ENCODE measurements around the gene PLCB4. TPM values are rescaled to one million over a fixed set of nuclear protein-coding genes. Genes with fewer than 3 reads are reported as not detected.

PLCB4 gene
- total RNA-seq, 1 donor from 2014 or later, result 38.0 TPM

DNA sequence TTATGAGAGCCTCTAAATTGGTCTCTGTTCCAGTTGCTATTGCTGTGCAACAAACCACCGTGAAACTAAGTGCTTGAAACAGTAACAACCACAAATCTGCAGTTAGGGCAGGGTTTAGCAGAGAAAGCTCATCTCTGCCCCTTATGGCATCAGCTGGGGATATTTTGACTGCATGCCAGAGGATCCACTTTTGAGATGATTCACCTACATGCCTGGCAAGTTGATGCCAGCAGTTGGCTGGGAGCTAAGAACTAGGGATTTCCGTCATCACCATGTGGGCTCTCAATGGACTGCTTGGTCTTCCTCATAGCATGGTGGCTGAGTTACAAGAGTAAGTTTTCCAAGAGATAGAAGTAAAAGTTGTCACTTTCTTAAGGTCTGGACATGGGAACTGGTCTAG is 35.1 kb downstream of the PLCB4 start:
- no peak for DNase-seq (ENCODE audit: low spot score in 2 of 2)
- H3K9me3 ChIP-seq, result no peaks in the 10 kb centered on the region
- intact Hi-C loops (cut with DNase I), result no loop called here
- H3K27ac ChIP-seq, result no peak overlapping the region
- no peak overlapping the region for H3K4me3 ChIP-seq
- no peaks in the 10 kb centered on the region for H3K4me1 ChIP-seq
- H3K36me3 ChIP-seq, result no peaks in the 10 kb centered on the region
- TF ChIP-seq, protein P1, sequence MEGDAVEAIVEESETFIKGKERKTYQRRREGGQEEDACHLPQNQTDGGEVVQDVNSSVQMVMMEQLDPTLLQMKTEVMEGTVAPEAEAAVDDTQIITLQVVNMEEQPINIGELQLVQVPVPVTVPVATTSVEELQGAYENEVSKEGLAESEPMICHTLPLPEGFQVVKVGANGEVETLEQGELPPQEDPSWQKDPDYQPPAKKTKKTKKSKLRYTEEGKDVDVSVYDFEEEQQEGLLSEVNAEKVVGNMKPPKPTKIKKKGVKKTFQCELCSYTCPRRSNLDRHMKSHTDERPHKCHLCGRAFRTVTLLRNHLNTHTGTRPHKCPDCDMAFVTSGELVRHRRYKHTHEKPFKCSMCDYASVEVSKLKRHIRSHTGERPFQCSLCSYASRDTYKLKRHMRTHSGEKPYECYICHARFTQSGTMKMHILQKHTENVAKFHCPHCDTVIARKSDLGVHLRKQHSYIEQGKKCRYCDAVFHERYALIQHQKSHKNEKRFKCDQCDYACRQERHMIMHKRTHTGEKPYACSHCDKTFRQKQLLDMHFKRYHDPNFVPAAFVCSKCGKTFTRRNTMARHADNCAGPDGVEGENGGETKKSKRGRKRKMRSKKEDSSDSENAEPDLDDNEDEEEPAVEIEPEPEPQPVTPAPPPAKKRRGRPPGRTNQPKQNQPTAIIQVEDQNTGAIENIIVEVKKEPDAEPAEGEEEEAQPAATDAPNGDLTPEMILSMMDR (IDR thresholded peaks at IDR 0.05), result no peak
- no peaks in the 10 kb centered on the region for H3K27me3 ChIP-seq

DNA sequence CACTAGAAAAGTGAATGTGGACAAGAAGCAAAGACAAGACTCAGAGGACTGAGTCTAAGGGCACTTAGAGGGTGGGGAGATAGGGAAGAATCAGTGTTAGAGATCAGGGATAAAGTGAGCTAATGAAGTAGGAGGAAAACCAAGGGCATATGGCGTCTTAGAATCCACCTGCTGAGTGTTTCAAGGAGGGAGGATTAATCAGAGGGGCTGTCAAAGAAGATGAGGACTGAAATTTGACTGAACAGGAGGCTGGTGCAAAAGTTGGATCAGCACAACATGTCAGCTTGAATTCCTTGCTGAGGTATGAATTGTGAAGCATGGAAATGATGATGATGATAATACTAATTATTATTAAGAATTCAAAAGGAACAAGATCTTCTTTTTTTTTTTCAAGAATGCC is 39.4 kb downstream of the PLCB4 start:
- TF ChIP-seq, protein P1 (IDR thresholded peaks at IDR 0.05), result no peak
- no peak overlapping the region for H3K27ac ChIP-seq
- no peaks in the 10 kb centered on the region for H3K9me3 ChIP-seq
- no peaks in the 10 kb centered on the region for H3K27me3 ChIP-seq
- DNase-seq (ENCODE audit: low spot score in 2 of 2), result no peak
- peaks cover 0 to 4% of the 10 kb centered on the region in 2 donors for H3K4me1 ChIP-seq
- no peaks in the 10 kb centered on the region for H3K36me3 ChIP-seq
- intact Hi-C loops (cut with DNase I), result no loop called here
- H3K4me3 ChIP-seq, result no peak overlapping the region

DNA sequence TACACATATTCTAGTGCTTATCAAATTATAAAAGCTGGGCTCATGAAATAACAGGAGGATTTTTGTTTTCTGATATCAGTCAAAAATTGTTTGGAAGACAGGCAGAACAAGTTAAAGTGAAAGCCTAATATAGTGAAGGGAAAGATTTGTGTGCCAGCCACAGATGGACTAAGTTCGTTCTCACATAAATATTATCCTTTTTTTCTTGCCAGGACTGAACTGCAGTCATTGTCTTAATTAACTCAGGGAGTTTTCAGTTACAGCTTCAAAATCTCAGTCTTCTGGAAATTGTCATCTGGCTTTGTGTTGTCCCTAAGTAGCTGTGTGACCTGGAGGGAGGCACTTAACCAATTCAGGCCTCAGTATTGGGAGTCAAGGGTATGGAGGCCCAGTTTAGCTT is 40.7 kb downstream of the PLCB4 start:
- H3K4me1 ChIP-seq, result peaks cover 0 to 4% of the 10 kb centered on the region in 2 donors

DNA sequence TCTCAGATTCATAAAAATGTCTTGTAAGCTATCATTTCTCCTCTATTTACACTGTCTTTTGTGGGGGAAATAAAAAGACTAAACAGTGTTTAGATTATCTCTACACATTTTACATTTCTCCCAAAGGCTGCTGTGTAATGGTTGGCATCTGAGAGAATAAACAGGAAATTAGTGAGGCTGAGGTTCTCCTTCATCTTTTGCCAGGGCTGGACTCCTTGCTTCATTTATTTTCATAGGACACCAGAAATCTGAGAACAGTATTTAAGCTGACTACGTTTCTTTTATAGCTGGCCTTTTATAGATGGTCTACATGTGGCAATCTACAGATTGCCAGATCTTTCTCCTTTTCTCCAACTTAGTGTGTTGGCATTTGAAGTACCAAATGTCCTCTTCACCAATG is 41.5 kb downstream of the PLCB4 start:
- peaks cover 0 to 4% of the 10 kb centered on the region in 2 donors for H3K4me1 ChIP-seq
- H3K27ac ChIP-seq, result no peak overlapping the region
- no peak overlapping the region for H3K4me3 ChIP-seq
- no peaks in the 10 kb centered on the region for H3K27me3 ChIP-seq
- TF ChIP-seq, protein P1 (IDR thresholded peaks at IDR 0.05), result no peak
- intact Hi-C loops (cut with DNase I), result no loop called here
- no peaks in the 10 kb centered on the region for H3K36me3 ChIP-seq
- H3K9me3 ChIP-seq, result no peaks in the 10 kb centered on the region
- DNase-seq (ENCODE audit: low spot score in 2 of 2), result no peak

More for the DNA sequence above, 40.7 kb downstream of the PLCB4 start:
- intact Hi-C loops (cut with DNase I), result no loop called here
- Histone ChIP-seq H3K4me3 (no peak overlapping the region), H3K27me3 (no peaks in the 10 kb centered on the region), H3K27ac (no peak overlapping the region), H3K9me3 (no peaks in the 10 kb centered on the region), H3K36me3 (no peaks in the 10 kb centered on the region)
- no peak for DNase-seq (ENCODE audit: low spot score in 2 of 2)
- TF ChIP-seq, protein P1 (IDR thresholded peaks at IDR 0.05), result no peak

DNA sequence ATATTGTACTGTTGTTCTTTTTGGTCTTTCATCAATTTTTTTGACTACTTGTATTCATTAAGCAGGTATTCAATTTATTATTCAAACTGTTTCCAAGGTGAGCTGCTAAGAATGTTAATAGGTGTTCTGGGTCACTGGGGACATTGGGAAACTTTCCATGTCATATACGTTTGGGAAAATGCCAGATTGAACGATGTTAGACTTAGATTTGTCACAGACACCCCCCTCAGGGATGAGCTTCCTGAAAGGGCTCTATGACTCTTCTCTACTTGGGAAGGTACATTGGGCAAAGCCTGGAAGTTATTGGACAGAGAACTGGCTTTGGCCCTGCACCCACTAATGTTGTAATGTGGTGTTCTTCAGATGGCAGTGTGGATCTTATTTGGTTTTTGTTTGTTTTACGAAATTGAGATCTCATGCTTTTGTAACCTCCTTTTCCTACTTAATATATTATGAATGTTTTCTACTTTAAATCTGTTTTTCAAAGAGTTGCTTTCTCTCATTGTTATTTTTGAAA is 42.1 kb downstream of the PLCB4 start:
- Histone ChIP-seq H3K27me3 (no peaks in the 10 kb centered on the region), H3K36me3 (no peaks in the 10 kb centered on the region), H3K27ac (no peak overlapping the region), H3K4me3 (no peak overlapping the region), H3K4me1 (peaks cover 0 to 4% of the 10 kb centered on the region in 2 donors), H3K9me3 (no peaks in the 10 kb centered on the region)
- intact Hi-C loops (cut with DNase I), result no loop called here
- DNase-seq (ENCODE audit: low spot score in 2 of 2), result no peak
- TF ChIP-seq, protein P1 (IDR thresholded peaks at IDR 0.05), result no peak
